ENCODE data around the gene CD72.
"Not testable (repeated sequence)": the region's sequence is repeated elsewhere in the genome, so short reads cannot be mapped to it uniquely, and the experiment has no call there.

CD72 gene

DNA sequence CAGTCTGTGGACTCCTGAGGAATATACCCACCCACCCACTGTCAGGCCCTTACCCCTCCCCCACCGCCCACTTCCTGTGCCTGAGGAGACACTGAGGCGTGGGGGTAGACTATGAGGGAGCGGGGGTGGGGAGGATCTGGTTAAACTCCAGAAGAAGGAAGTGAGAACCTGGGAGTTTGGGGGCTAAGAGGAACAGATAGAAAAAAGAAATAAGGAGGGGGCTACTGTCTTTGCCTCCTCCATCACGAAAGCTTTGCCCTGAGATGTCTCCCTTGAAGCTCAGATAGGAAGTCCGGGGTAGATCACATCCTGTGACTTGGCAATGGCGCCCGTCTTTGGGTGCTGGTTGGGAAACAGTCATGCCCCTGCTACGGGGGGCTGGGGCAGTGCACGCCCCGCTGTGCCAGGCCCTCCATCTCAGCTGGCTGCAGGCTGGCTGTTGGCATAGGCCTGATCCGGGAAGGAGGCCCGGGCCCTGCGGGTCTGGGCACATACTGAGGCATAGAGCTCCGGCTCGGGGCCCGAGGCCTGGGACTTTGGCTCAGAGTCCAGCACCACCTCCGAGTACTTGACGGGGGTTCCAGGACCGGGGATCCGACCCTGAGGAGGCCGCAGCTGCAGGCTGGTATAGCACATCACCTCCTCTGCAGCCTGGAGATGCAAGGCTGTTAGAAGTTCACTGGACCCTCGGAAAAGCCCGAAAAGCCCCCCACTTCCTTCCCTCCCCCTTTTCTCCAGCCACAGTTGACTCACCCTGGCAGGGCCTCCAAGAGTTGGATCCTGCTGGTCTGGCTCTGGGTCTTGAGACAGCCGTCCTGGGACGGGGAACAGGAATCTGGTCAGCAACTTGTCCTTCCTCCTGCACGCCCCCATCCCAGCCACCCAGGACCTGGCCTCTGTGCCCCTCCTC, 31.5 kb upstream of the CD72 start:
- no peak for DNase-seq (ENCODE audit: low spot score)

GRCh38 chr9:35646533-35647265, 28.5 kb upstream of the CD72 start:
- peak; percentile 96 for DNase-seq (ENCODE audit: low spot score)

GRCh38 chr9:35646153-35646532, 27.9 kb upstream of the CD72 start:
- DNase-seq (ENCODE audit: low spot score), result no peak

GRCh38 chr9:35645736-35646135, 27.5 kb upstream of the CD72 start:
- DNase-seq (ENCODE audit: low spot score), result not testable (repeated sequence)

DNA sequence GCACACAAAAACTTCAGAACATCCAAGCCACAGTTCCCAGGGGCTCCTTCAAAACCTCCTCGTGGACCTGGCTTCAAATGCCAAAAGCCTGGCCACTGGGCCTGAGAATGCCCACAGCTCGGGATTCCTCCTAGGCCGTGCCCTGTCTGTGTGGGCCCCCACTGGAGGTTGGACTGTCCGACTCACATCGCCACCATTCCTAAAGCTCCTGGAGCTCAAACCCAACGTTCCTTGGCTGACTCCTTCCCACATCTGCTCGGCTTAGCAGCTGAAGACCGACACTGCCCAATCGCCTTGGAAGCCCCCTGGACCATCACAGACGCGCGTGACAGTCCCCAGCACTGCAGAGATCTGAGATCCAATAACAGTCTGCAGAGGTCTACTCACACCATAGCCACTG, 24.8 kb upstream of the CD72 start:
- no peak for DNase-seq (ENCODE audit: low spot score)

GRCh38 chr9:35641478-35641877, 23.3 kb upstream of the CD72 start:
- not testable (repeated sequence) for DNase-seq (ENCODE audit: low spot score)

- DNase-seq (ENCODE audit: low spot score), result not testable (repeated sequence)
Measured at GRCh38 chr9:35640431-35640830, 22.2 kb upstream of the CD72 start.

GRCh38 chr9:35639631-35640030, 21.4 kb upstream of the CD72 start:
- DNase-seq (ENCODE audit: low spot score), result no peak

- not testable (repeated sequence) for DNase-seq (ENCODE audit: low spot score)
Measured at GRCh38 chr9:35639225-35639624, 21.0 kb upstream of the CD72 start.

DNA sequence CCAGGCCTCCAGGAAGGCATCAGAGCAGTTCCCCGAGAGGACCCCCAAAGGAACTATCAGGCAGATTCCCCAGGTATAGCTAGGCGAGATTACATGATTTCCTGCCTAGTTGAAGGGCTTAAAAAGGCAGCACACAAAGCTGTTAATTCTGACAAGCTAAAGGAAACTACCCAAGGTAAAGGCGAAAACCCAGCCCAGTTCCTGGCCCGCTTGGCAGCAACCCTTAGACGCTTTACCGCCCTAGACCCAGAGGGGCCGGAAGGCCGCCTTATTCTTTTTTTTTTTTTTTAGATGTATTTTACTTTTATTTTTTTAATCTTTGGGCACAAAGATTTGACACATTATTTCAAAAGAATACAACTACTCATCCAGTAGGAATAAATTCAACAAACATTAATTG, 20.5 kb upstream of the CD72 start:
- DNase-seq (ENCODE audit: low spot score), result not testable (repeated sequence)

DNA sequence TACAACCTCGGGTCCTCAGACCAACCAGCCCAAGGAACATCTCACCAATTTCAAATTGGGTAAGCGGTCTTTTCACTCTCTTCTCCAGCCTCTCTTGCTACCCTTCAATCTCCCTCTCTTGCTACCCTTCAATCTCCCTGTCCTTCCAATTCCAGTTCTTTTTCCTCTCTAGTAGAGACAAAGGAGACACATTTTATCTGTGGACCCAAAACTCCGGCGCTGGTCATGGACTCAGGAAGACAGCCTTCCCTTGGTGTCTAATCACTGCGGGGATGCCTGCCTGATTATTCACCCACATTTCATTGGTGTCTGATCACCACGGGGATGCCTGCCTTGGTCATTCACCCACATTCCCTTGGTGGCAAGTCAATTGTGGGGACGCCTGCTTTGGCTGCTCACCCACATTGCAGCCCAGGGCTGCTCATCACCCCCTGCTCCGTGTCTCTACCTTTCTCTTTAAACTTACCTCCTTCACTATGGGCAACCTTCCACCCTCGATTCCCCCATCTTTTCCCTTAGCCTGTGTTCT, 19.3 kb upstream of the CD72 start:
- DNase-seq (ENCODE audit: low spot score), result not testable (repeated sequence)

- not testable (repeated sequence) for DNase-seq (ENCODE audit: low spot score)
Measured at GRCh38 chr9:35636877-35637246, 18.6 kb upstream of the CD72 start.

GRCh38 chr9:35636135-35636876, 18.1 kb upstream of the CD72 start:
- no peak for DNase-seq (ENCODE audit: low spot score)

GRCh38 chr9:35635730-35636129, 17.5 kb upstream of the CD72 start:
- no peak for DNase-seq (ENCODE audit: low spot score)

DNA sequence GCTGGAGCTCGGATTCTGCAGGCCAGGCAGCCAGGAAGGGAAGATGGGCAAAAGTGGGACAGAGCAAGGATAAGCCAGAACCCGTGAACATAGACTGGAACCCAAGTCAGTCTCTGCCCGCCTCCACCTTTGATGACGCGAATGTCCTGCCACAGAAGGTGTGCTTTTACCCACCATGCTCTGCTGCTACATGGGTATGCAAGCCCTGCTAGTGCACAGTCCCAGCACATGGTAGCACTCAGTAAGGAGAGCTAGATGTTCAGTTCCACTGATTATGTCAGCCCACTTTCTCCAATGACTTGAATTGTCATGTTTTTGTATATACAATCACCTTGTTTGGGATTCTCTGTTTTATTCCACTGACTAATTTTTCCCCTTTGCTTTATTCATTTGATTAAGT, 11.4 kb upstream of the CD72 start:
- DNase-seq (ENCODE audit: low spot score), result no peak

DNA sequence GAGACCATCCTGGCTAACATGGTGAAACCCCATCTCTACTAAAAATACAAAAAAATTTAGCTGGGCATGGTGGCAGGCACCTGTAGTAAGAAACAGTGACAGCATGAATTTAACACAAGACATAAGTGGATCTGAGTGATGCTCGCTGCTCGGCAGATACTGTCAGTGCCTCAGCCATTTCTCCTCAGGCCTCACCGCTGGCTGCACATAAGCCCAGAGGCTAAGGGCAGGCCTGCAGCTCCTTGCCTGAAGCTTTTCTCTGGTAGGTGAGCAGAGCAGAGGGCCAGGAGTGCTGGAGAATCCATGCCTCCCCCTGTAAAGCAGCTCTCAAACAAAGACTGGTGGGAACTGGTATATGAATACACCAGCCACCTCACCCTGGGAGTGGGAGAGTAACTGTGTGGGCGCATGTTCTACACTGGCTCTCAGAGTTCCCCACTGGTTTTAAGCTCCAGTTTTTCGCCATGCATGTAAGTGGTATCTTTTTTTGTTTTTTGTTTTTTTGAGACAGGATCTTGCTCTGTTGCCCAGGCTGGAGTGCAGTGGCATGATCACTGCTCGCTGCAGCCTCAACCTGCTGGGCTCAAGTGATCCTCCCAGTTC, 10.3 kb upstream of the CD72 start:
- no peak for DNase-seq (ENCODE audit: low spot score)

GRCh38 chr9:35627575-35627974, 9.4 kb upstream of the CD72 start:
- DNase-seq (ENCODE audit: low spot score), result peak; percentile 2

DNA sequence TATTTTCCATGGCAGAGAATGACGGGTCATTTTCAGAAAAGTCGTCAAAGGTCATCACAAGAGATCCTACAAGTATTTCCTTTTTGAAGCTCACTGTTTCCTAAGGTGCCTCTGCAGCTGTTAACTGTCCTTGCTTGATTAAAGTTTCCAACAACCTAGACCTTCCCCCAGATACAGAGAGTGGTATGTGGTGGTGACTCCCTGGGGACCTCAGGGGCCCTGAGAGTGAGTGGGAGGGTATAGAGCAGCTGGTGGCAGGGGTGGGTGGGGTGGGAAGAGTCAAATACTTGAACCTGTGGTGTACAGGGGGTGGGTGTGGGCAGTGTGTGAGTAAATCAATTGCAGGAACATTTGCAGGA, 1.6 kb upstream of the CD72 start:
- no peak for DNase-seq (ENCODE audit: low spot score)

DNA sequence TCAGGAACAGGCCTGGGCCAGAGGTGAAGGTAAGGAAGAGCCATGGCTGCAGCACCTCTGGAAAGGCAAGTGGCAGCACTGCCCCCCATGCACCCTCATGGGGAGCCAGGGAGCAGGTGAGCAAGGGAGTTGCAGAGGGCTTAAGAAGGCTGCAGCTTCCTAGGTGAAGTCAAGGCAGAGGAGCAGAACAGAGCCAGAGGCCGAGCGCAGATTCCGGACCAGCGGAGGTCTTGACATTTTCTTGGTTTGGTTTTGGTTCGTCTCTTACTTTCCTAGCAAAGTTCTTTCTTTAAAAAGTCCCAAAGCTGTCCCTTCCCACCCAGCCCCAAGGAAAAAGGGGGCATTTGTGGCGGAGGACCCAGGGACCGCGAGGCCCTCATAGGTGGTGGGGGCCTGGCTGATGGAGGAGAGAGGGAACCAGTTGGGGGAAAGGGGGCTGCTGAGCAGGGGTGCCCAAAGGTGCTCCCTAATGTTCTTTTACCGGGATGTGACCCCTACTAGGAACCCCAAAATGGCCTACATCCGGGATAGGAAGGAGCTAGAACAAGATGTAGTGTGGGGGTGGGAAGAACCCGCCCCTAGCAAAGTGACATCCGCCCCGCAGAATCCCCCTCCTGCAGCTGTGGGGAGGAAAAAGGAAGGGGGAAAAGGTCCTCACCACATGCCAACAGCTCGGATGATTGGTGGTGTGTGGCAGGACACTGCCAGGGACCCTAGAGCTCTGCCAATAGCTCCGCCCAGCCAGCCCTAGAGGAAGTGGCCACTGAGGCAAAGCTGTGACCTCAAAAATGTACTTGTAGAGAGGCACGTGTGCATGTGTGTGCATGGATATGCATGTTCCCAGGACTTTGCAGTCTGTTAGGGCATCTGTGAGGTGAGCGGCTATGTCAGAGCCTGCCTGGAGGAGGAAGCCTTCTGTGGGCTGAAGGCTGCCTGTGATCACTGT, 914 bp upstream of the CD72 start:
- DNase-seq (ENCODE audit: low spot score), result no peak

DNA sequence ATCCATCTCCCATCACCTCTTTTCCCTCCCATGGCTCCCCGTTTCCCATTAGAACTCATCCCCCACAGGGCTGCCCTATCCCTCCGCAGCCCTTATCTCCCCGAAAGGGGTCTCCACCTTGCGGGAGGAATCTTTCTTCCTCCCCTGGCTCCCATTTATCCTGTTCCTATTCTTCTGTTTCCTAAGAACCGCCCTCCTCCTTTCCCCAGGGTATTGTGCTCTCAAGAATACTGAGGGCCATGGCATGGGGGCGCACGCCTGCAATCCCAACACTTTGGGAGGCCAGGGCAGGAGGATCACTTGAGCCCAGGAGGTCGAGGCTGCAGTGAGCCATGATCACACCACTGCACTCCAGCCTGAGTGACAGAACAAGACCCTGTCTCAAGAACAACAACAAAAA, 665 bp downstream of the CD72 start:
- no peak for DNase-seq (ENCODE audit: low spot score)
